ENCODE data around the gene PANX1. TPM values are rescaled to one million over a fixed set of nuclear protein-coding genes. Genes with fewer than 3 reads are reported as not detected.

PANX1 gene
- total RNA-seq, 1 donor: 39.0 TPM

- DNase-seq (ENCODE audit: low read depth): peak; percentile 31
- TF ChIP-seq, protein P1, sequence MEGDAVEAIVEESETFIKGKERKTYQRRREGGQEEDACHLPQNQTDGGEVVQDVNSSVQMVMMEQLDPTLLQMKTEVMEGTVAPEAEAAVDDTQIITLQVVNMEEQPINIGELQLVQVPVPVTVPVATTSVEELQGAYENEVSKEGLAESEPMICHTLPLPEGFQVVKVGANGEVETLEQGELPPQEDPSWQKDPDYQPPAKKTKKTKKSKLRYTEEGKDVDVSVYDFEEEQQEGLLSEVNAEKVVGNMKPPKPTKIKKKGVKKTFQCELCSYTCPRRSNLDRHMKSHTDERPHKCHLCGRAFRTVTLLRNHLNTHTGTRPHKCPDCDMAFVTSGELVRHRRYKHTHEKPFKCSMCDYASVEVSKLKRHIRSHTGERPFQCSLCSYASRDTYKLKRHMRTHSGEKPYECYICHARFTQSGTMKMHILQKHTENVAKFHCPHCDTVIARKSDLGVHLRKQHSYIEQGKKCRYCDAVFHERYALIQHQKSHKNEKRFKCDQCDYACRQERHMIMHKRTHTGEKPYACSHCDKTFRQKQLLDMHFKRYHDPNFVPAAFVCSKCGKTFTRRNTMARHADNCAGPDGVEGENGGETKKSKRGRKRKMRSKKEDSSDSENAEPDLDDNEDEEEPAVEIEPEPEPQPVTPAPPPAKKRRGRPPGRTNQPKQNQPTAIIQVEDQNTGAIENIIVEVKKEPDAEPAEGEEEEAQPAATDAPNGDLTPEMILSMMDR (IDR thresholded peaks at IDR 0.05; ENCODE audit: insufficient read depth, low read length): no peak
These were observed 323 bp upstream of the PANX1 start for GRCh38 chr11:94128291-94128745.

DNA sequence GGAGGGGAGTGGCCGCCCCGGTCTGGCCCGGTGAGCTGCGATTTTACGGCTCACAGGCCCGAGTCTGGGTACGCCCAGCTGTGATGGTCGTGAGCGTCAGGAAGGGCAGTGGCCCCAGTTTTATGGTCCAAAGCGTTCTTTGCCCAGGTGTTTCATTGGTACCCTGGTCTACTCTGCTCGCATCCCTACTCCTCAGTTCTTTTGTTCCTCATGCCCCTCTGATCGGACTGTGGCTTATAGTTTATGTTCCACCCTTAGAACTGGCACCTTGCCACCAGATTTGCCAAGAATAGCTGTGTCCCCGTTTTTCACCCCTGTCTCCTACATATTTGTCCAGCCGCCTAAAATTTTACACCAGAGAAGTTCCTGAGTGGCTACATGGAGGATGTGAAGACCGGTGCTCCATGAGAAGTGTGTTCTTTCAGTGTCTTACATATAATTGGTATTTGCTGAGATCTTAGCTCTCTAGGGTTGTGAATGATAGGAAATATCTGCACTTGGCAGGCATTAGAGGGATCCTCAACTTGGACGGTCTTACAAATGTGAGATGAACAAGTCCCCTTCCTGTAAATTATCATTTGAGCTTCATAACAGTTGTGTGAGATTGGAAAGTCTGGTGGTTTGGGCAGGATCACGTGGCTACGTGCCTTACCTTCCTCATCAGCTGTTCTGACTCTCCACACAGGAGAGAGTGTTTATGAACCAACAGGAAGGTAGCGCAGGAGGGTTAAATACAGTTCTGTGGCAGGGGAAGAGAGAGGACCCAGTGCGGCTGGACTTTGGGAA is 1.1 kb downstream of the PANX1 start:
- DNase-seq (ENCODE audit: low read depth): no peak

More at GRCh38 chr11:94128291-94128745, 323 bp upstream of the PANX1 start:
- H3K4me3 ChIP-seq (ENCODE audit: low read depth, low read length): peak overlapping the region; percentile 93

GRCh38 chr11:94130298-94131046 is 1.8 kb downstream of the PANX1 start:
- peak overlapping the region; percentile 93 for H3K4me3 ChIP-seq (ENCODE audit: low read depth, low read length)
- TF ChIP-seq, protein P1 (IDR thresholded peaks at IDR 0.05; ENCODE audit: insufficient read depth, low read length): no peak
- DNase-seq (ENCODE audit: low read depth): peak; percentile 96

More for the DNA sequence above, 1.1 kb downstream of the PANX1 start:
- TF ChIP-seq, protein P1 (IDR thresholded peaks at IDR 0.05; ENCODE audit: insufficient read depth, low read length): no peak
- H3K4me3 ChIP-seq (ENCODE audit: low read depth, low read length): peak overlapping the region; percentile 93

DNA sequence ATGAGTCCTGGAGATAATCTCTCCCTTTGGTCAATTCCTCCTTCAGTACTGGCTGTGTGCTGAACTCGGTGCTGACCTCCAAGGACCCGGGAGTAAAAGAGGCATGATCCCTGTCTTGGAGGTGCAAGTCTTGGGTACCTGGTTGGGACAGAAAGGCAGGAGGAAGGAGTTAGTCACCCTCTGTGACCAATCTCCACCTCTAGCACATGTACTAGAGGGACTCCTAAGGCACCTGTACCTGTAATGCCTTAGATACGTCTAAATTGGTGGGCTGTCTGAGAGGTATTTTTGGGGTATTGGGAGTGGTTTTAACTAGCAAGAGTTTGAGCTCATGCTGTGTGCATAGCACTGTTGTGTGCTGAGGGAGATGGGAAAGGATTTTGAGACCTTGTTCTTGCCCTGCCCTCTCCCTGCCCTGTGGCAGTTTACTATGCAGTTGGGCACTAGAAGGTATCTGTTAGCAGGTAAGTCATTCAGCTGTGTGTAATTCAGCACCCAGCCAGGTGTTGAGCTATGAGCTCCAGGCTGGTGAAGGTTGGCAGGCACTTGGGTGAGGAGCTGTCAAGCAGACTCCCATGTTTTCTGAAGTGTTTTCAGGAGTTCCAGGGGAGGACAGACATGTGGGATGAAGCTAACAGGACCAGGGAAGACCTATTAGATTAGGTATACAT is 2.5 kb downstream of the PANX1 start:
- peak overlapping the region; percentile 93 for H3K4me3 ChIP-seq (ENCODE audit: low read depth, low read length)

GRCh38 chr11:94131718-94132115 is 3.1 kb downstream of the PANX1 start:
- TF ChIP-seq, protein P1 (IDR thresholded peaks at IDR 0.05; ENCODE audit: insufficient read depth, low read length): no peak
- H3K4me3 ChIP-seq (ENCODE audit: low read depth, low read length): no peak overlapping the region
- DNase-seq (ENCODE audit: low read depth): peak; percentile 75

More for the DNA sequence above, 2.5 kb downstream of the PANX1 start:
- TF ChIP-seq, protein P1 (IDR thresholded peaks at IDR 0.05; ENCODE audit: insufficient read depth, low read length): no peak
- no peak for DNase-seq (ENCODE audit: low read depth)

DNA sequence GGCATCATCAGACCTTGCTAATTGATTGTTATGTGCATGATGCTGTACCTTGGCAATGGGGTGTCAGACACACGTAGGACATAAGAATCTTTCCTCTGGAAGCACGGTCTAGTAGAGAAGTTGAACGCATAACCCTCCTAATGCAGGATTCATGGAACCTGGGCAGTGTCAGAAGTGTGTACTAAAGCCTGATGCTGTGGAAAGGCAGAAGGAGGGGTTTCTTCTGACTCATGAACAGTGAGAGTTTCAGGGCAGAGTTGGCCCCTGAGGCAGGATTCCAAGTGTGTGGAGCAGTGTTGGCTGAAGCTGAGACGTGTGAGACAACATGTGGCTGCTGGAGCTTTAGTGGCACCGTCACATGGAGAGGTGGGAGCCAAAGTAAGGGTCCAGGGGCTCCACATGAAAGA is 3.5 kb downstream of the PANX1 start:
- DNase-seq (ENCODE audit: low read depth): peak; percentile 85
- peak overlapping the region; percentile 11 for H3K4me3 ChIP-seq (ENCODE audit: low read depth, low read length)
- TF ChIP-seq, protein P1 (IDR thresholded peaks at IDR 0.05; ENCODE audit: insufficient read depth, low read length): no peak

All from fibroblast of the aortic adventitia (primary cell).